Hepatocyte (in vitro differentiated cells): Measurements from ENCODE around the gene ITPR2. TPM values are rescaled to one million over a fixed set of nuclear protein-coding genes. Genes with fewer than 3 reads are reported as not detected.
"Not testable (repeated sequence)": the region's sequence is repeated elsewhere in the genome, so short reads cannot be mapped to it uniquely, and the experiment has no call there.

Experiments used
- DNase-seq: peaks from one replicate; pipeline ENCODE4 v3.0.0-alpha.2; 2016; ENCODE audit warnings: low spot score
- H2AFZ ChIP-seq: fragments of 200-600 bp; sonication (generic); 2 replicates; pipeline ENCODE4 v1.6.0; 2016; ENCODE audit warnings: antibody characterized with exemption, mild to moderate bottlenecking
- H3K27ac ChIP-seq: fragments of 200-600 bp; sonication (generic); 2 replicates; pipeline ENCODE4 v1.5.1; 2016; ENCODE audit warnings: mild to moderate bottlenecking
- H3K27me3 ChIP-seq: fragments of 200-600 bp; sonication (generic); 2 replicates; pipeline ENCODE4 v1.6.1; 2016
- H3K36me3 ChIP-seq: fragments of 200-600 bp; sonication (generic); replicated peaks from 2 replicates; pipeline ENCODE4 v1.5.1; 2016; ENCODE audit warnings: low read depth; ENCODE audit not compliant: insufficient read depth
- H3K4me1 ChIP-seq: fragments of 200-600 bp; sonication (generic); 2 replicates; pipeline ENCODE4 v1.5.1; 2016; ENCODE audit warnings: mild to moderate bottlenecking, moderate library complexity; ENCODE audit not compliant: insufficient read depth
- H3K4me2 ChIP-seq: fragments of 200-600 bp; sonication (generic); 2 replicates; pipeline ENCODE4 v1.6.0; 2016
- H3K4me3 ChIP-seq: fragments of 200-600 bp; sonication (generic); 2 replicates; pipeline ENCODE4 v1.5.1; 2016; ENCODE audit warnings: mild to moderate bottlenecking
- H3K79me2 ChIP-seq: fragments of 200-600 bp; sonication (generic); 2 replicates; pipeline ENCODE4 v1.6.0; 2017; ENCODE audit warnings: mild to moderate bottlenecking
- H3K9me2 ChIP-seq: fragments of 200-600 bp; sonication (generic); replicated peaks from 2 replicates; pipeline ENCODE4 v1.6.0; 2017; ENCODE audit warnings: mild to moderate bottlenecking; ENCODE audit not compliant: insufficient read depth
- H3K9me3 ChIP-seq: fragments of 200-600 bp; sonication (generic); 2 replicates; pipeline ENCODE4 v1.5.1; 2016; ENCODE audit warnings: low read depth, mild to moderate bottlenecking
- H4K20me1 ChIP-seq: fragments of 200-600 bp; sonication (generic); 2 replicates; pipeline ENCODE4 v1.6.0; 2016; ENCODE audit warnings: mild to moderate bottlenecking; ENCODE audit not compliant: insufficient read depth, poor library complexity, severe bottlenecking
- CTCF ChIP-seq: fragments of 200-600 bp; sonication (generic); IDR thresholded peaks from 2 replicates; pipeline ENCODE4 v1.5.1; 2016; ENCODE audit warnings: antibody characterized with exemption, mild to moderate bottlenecking; ENCODE audit not compliant: poor library complexity
- EZH2 ChIP-seq: fragments of 200-600 bp; sonication (generic); IDR thresholded peaks from 2 replicates; pipeline ENCODE4 v1.6.1; 2016; ENCODE audit warnings: antibody characterized with exemption, mild to moderate bottlenecking, borderline replicate concordance
- EZH2phosphoT487 ChIP-seq: fragments of 200-600 bp; sonication (generic); IDR thresholded peaks from one replicate; pipeline ENCODE4 v1.6.1; 2018; ENCODE audit warnings: antibody characterized with exemption, mild to moderate bottlenecking, low read depth, moderate library complexity; ENCODE audit not compliant: unreplicated experiment, severe bottlenecking
- WGBS: methylation state at CpG from one replicate; pipeline ENCODE4 v1.1.6; 2016; ENCODE audit warnings: low lambda C conversion rate; ENCODE audit errors: missing lambda C conversion rate; 5-methylcytosine and 5-hydroxymethylcytosine counted together
- polyA plus RNA-seq: library from polyadenylated mRNA; unstranded; fragments of >200 nt; fragmentation: Nextera tagmentation; extraction: Ambion mirVana; gene quantifications from 2 replicates; pipeline ENCODE4 v1.2.1, GENCODE V29; 2016
- total RNA-seq: library from RNA; depleted of rRNA; stranded (reverse); fragments of >200 nt; gene quantifications from 2 replicates; pipeline ENCODE4 v1.2.3, GENCODE V29; 2014

The ITPR2 gene
- total and polyA plus RNA-seq, 2 experiments from 2014 or later, result 22.0 to 51.4 TPM

- Histone ChIP-seq H3K4me3 (no peak overlapping the region), H3K9me2 (no peaks in the 10 kb centered on the region), H3K27me3 (no peaks in the 10 kb centered on the region), H3K36me3 (no peaks in the 10 kb centered on the region), H2AFZ (no peak overlapping the region), H3K4me2 (no peak overlapping the region), H3K4me1 (no peaks in the 10 kb centered on the region), H3K79me2 (no peaks in the 10 kb centered on the region), H3K9me3 (no peaks in the 10 kb centered on the region), H3K27ac (no peak overlapping the region), H4K20me1 (no peaks in the 10 kb centered on the region)
- TF ChIP-seq EZH2phosphoT487 (no peak), CTCF (no peak), EZH2 (no peak)
- 78% methylated on average over 3 of the region's 3 CpGs for WGBS
- DNase-seq, result no peak
Measured at GRCh38 chr12:26680727-26681455, 152.1 kb downstream of the ITPR2 start.

DNA sequence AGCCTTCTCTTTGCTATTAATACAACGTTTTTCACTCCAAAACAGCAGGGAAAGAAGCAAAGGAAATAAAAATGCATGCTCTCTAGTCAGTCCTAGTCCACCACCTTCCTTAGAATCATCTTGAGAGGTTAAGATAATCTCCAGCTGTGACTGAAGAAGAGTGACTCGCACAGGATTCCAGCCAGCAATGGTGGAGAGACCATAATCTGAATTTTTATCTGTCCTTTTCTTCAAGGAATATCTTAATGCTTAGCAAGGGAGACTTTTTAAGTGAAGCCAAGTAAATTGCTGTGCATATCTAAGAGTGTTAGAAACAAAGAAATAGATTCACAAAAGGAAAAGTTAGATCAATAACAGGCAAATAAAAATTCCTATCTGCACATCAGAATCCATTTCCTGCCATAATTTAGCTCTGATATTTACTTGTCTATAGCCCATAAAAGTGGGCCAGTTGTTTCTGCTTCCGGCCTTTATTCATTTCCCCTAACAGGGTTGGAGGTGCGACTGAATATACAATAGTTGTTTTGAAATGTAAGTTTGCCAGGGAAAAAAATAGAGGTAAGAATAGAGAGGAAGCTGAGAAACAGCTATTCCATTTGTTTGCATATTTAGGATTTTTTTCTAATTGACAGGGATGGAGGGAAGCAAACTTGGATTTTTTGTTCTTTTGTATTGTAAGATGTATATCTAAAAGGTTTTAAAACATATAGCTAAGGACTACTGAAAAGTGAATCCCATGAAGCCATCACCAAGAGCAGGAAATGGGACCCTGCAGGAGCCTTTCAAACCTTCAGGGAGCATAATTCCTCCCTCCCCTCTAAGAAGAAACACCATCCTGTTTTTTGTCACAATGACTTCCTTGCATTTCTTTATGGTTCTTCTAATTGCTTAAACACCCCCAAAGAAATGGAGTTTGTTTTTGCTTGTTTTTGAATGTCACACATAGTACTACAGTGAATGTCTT lies 154.0 kb downstream of the ITPR2 start:
- TF ChIP-seq EZH2phosphoT487 (no peak), EZH2 (no peak), CTCF (no peak)
- Histone ChIP-seq H3K9me3 (no peaks in the 10 kb centered on the region), H4K20me1 (no peaks in the 10 kb centered on the region), H3K4me2 (no peak overlapping the region), H2AFZ (no peak overlapping the region), H3K27ac (no peak overlapping the region), H3K27me3 (no peaks in the 10 kb centered on the region), H3K9me2 (no peaks in the 10 kb centered on the region), H3K4me3 (no peak overlapping the region), H3K4me1 (no peaks in the 10 kb centered on the region), H3K79me2 (no peaks in the 10 kb centered on the region), H3K36me3 (no peaks in the 10 kb centered on the region)
- no peak for DNase-seq
- 36% methylated on average over 4 of the region's 4 CpGs for WGBS

DNA sequence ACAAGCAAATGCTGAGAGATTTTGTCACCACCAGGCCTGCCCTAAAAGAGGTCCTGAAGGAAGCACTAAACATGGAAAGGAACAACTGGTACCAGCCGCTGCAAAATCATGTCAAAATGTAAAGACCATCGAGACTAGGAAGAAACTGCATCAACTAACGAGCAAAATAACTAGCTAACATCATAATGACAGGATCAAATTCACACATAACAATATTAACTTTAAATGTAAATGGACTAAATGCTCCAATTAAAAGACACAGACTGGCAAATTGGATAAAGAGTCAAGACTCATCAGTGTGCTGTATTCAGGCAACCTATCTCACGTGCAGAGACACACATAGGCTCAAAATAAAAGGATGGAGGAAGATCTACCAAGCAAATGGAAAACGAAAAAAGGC lies 161.5 kb downstream of the ITPR2 start:
- DNase-seq, H3K4me2 ChIP-seq, H3K9me3 ChIP-seq, H3K36me3 ChIP-seq, H3K27ac ChIP-seq, H3K27me3 ChIP-seq, H2AFZ ChIP-seq, H3K4me3 ChIP-seq, H3K4me1 ChIP-seq, H3K9me2 ChIP-seq, H4K20me1 ChIP-seq, H3K79me2 ChIP-seq: not testable (repeated sequence)
- WGBS, result 74% methylated on average over 5 of the region's 5 CpGs

- WGBS, result 95% methylated on average over 3 of the region's 3 CpGs
- Histone ChIP-seq H4K20me1 (no peaks in the 10 kb centered on the region), H3K9me3 (no peaks in the 10 kb centered on the region), H3K27ac (no peak overlapping the region), H3K9me2 (no peaks in the 10 kb centered on the region), H3K4me3 (no peak overlapping the region), H3K27me3 (no peaks in the 10 kb centered on the region), H3K36me3 (no peaks in the 10 kb centered on the region), H3K4me2 (no peak overlapping the region), H3K4me1 (no peaks in the 10 kb centered on the region), H2AFZ (no peak overlapping the region), H3K79me2 (no peaks in the 10 kb centered on the region)
- no peak for DNase-seq
- TF ChIP-seq EZH2phosphoT487 (no peak), EZH2 (no peak), CTCF (no peak)
Measured at GRCh38 chr12:26668847-26669246, 164.1 kb downstream of the ITPR2 start.
